PC-9 (cell line): Measurements from ENCODE around the gene PIP5K1B. TPM values are rescaled to one million over a fixed set of nuclear protein-coding genes. Genes with fewer than 3 reads are reported as not detected.

ENCODE experiments used
- BruUV-seq: library from RNA; stranded (reverse); fragments of 400-500 nt; replicated peaks from 2 replicates; lab custom pipeline; 2021; lab: Mats Ljungman, UMichigan
- CTCF ChIA-PET: fragments of 300-600 bp; sonication (Branson Sonifier 250); formaldehyde crosslinking; loops from one replicate; lab custom pipeline; 2022; ENCODE audit warnings: antibody characterized with exemption; lab: Charles Lee
- POLR2A ChIA-PET: fragments of 300-600 bp; sonication (Branson Sonifier 250); formaldehyde crosslinking; loops from one replicate; lab custom pipeline; 2022; ENCODE audit warnings: antibody characterized with exemption; ENCODE audit not compliant: unreplicated experiment; lab: Charles Lee
- DNase-seq, 2 experiments: peaks; one replicate each; pipeline versions ENCODE4 v3.0.0 to v3.0.0-alpha.2; 2015 to 2022; ENCODE audit warnings: mixed read lengths in 1 of 2
- H2AFZ ChIP-seq: fragments of 200-600 bp; sonication (generic); 2 replicates; pipeline ENCODE4 v1.8.1; 2017; ENCODE audit warnings: antibody characterized with exemption
- H3F3A ChIP-seq: fragments of 200-600 bp; sonication (generic); 2 replicates; pipeline ENCODE4 v1.8.1; 2017; ENCODE audit warnings: antibody characterized with exemption, mild to moderate bottlenecking, low read depth; ENCODE audit not compliant: insufficient read depth
- H3K27ac ChIP-seq: fragments of 200-600 bp; sonication (generic); 2 replicates; pipeline ENCODE4 v1.6.1; 2016; ENCODE audit warnings: mixed run types
- H3K27me3 ChIP-seq: fragments of 200-600 bp; sonication (generic); 2 replicates; pipeline ENCODE4 v1.6.1; 2016; ENCODE audit warnings: low read depth, mixed run types; ENCODE audit not compliant: insufficient read depth
- H3K36me3 ChIP-seq: fragments of 200-600 bp; sonication (generic); 2 replicates; pipeline ENCODE4 v1.6.1; 2016; ENCODE audit warnings: low read depth, mixed run types
- H3K4me1 ChIP-seq: fragments of 200-600 bp; sonication (generic); replicated peaks from 2 replicates; pipeline ENCODE4 v1.6.1; 2016; ENCODE audit warnings: mixed run types; ENCODE audit not compliant: insufficient read depth
- H3K4me2 ChIP-seq: fragments of 200-600 bp; sonication (generic); 2 replicates; pipeline ENCODE4 v1.6.1; 2017; ENCODE audit warnings: mixed run types
- H3K4me3 ChIP-seq: fragments of 200-600 bp; sonication (generic); 2 replicates; pipeline ENCODE4 v1.6.1; 2016; ENCODE audit warnings: mixed run types
- H3K79me2 ChIP-seq: fragments of 200-600 bp; sonication (generic); 2 replicates; pipeline ENCODE4 v1.6.1; 2017; ENCODE audit warnings: low read depth, mixed run types
- H3K9me2 ChIP-seq: fragments of 200-600 bp; sonication (generic); 2 replicates; pipeline ENCODE4 v1.8.1; 2017; ENCODE audit warnings: mild to moderate bottlenecking; ENCODE audit not compliant: insufficient read depth
- H3K9me3 ChIP-seq: fragments of 200-600 bp; sonication (generic); 2 replicates; pipeline ENCODE4 v1.8.1; 2016; ENCODE audit warnings: low read depth; ENCODE audit not compliant: insufficient read depth
- H4K20me1 ChIP-seq: fragments of 200-600 bp; sonication (generic); 2 replicates; pipeline ENCODE4 v1.8.1; 2017; ENCODE audit not compliant: insufficient read depth
- EZH2 ChIP-seq: fragments of 200-600 bp; sonication (generic); IDR thresholded peaks from 2 replicates; pipeline ENCODE4 v1.8.0; 2017; ENCODE audit warnings: antibody characterized with exemption, low read depth
- intact Hi-C: fragments of 100-400 bp; cut with micrococcal nuclease; formaldehyde crosslinking; loops from one replicate; pipeline ENCODE4 v1.10.0; 2022; ENCODE audit not compliant: unreplicated experiment
- total RNA-seq: library from RNA; stranded (reverse); gene quantifications from 2 replicates; pipeline ENCODE4 v1.2.3, GENCODE V29; 2021
- TF ChIP-seq, protein P1 (sequence below): fragments of 200-600 bp; sonication (generic); conservative IDR thresholded peaks from 2 replicates; pipeline ENCODE4 v1.6.1; 2017; ENCODE audit warnings: mixed run types, antibody characterized with exemption, mild to moderate bottlenecking, moderate library complexity

PIP5K1B gene
- total RNA-seq, 1 experiment from 2014 or later, result not detected

DNA sequence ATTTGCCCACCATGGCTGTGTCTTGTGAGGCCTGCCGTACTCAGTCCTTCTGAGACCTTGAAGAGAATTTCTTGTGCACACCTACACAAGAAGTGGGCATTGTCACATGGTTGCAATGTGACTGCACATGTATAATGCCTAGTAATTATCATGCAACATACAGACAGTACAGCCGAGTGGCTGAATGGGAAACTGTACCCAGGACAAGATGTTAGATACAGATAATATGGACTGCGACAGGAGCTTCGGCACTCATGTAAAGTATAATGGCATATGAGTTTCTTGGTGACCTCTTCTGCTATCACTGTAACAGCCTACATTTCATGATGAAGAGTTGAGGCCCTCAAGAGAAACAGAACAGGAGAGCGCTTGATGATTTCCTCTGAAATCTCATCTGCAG, 313.7 kb downstream of the PIP5K1B start:
- no peak overlapping the region for H3K4me3 ChIP-seq
- H3K4me2 ChIP-seq, result no peak overlapping the region
- H3F3A ChIP-seq, result no peaks in the 10 kb centered on the region
- no peak overlapping the region for H2AFZ ChIP-seq
- POLR2A ChIA-PET, result no interaction called here
- H3K27ac ChIP-seq, result no peak overlapping the region
- H3K79me2 ChIP-seq, result no peaks in the 10 kb centered on the region
- H3K9me3 ChIP-seq, result no peaks in the 10 kb centered on the region
- peaks cover 83% of the 10 kb centered on the region for H3K27me3 ChIP-seq
- CTCF ChIA-PET, result no interaction called here
- H4K20me1 ChIP-seq, result no peaks in the 10 kb centered on the region
- no peaks in the 10 kb centered on the region for H3K36me3 ChIP-seq
- DNase-seq, result no peak
- BruUV-seq, result no TSS peak
- intact Hi-C loops, result no loop called here
- no peaks in the 10 kb centered on the region for H3K9me2 ChIP-seq
- no peak for TF ChIP-seq EZH2
- TF ChIP-seq, protein P1, sequence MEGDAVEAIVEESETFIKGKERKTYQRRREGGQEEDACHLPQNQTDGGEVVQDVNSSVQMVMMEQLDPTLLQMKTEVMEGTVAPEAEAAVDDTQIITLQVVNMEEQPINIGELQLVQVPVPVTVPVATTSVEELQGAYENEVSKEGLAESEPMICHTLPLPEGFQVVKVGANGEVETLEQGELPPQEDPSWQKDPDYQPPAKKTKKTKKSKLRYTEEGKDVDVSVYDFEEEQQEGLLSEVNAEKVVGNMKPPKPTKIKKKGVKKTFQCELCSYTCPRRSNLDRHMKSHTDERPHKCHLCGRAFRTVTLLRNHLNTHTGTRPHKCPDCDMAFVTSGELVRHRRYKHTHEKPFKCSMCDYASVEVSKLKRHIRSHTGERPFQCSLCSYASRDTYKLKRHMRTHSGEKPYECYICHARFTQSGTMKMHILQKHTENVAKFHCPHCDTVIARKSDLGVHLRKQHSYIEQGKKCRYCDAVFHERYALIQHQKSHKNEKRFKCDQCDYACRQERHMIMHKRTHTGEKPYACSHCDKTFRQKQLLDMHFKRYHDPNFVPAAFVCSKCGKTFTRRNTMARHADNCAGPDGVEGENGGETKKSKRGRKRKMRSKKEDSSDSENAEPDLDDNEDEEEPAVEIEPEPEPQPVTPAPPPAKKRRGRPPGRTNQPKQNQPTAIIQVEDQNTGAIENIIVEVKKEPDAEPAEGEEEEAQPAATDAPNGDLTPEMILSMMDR, result no peak
- H3K4me1 ChIP-seq, result no peaks in the 10 kb centered on the region

DNA sequence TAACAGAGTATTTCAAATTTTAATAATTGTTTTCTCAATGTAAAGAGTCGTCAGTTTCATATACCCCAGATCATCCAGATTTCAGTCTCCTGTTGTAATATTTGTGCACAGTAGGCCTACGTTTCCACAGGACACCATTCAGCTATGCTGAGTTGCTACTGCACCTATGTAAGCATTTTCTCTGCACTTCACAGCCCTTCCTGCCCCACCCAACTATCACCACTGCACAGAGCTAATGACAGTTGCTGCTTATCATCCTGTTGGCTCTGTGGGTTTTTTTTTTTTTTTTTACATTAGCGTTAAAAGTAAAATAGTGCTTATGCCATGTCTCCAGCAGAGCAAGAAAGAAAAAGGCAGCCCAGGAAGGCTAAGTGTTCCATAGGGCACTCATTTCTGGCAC, 314.8 kb downstream of the PIP5K1B start:
- H3F3A ChIP-seq, result no peaks in the 10 kb centered on the region
- no peaks in the 10 kb centered on the region for H4K20me1 ChIP-seq
- ChIA-PET CTCF (interaction anchor here (0.6 kb wide), 1 partner anchor 174 kb away, joined by 3 read pairs; no protein-coding TSS in a partner anchor), POLR2A (no interaction called here)
- no peaks in the 10 kb centered on the region for H3K9me2 ChIP-seq
- no peaks in the 10 kb centered on the region for H3K4me1 ChIP-seq
- no peak overlapping the region for H3K4me2 ChIP-seq
- no peak overlapping the region for H2AFZ ChIP-seq
- intact Hi-C loops, result no loop called here
- BruUV-seq, result no TSS peak
- no peaks in the 10 kb centered on the region for H3K79me2 ChIP-seq
- H3K36me3 ChIP-seq, result no peaks in the 10 kb centered on the region
- no peak overlapping the region for H3K4me3 ChIP-seq
- no peak overlapping the region for H3K27ac ChIP-seq
- H3K27me3 ChIP-seq, result peaks cover 92% of the 10 kb centered on the region
- H3K9me3 ChIP-seq, result no peaks in the 10 kb centered on the region
- DNase-seq, result no peak
- TF ChIP-seq EZH2, result no peak
- TF ChIP-seq, protein P1, result no peak

DNA sequence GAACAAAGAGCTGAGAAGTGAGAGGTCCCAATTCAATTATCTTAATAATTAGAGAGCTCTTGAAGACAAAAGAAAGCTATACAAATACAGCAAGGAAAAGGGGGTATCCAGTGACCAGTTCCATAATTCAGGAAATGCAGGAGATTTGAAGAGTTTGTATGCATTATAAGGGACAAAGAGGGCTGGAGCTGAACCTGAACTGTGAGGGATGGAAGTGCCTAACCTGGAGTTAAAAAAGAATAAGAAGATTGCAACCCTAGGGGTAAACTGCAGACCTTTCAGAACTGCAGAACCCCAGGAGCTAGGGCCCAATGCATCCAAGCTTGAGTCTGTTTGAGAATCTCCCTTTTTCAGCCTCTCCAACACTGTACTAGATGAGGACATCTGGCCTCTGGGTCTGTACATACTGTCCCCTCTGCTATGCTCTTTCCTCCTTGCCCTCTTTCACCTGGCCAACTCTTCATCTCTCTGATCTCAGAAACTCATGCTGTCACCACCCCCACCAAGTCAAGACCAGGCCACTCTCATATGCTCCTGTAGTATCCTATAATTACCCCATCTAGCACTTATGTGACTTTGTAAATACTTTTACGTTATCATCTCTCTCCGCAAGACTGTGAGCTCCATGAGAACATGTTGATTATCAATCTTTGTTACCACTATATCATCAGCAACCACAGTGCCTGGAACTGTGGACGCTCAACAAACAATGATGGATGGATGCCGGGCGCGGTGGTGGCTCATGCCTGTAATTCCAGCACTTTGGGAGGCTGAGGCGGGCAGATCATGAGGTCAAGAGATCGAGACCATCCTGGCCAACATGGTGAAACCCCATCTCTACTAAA, 315.5 kb downstream of the PIP5K1B start:
- ChIA-PET CTCF (no interaction called here), POLR2A (no interaction called here)
- BruUV-seq, result no TSS peak

More for the DNA sequence above, 315.5 kb downstream of the PIP5K1B start:
- no peak overlapping the region for H3K4me2 ChIP-seq
- H3K4me1 ChIP-seq, result no peaks in the 10 kb centered on the region
- no peaks in the 10 kb centered on the region for H4K20me1 ChIP-seq
- DNase-seq, result no peak
- TF ChIP-seq, protein P1, result no peak
- TF ChIP-seq EZH2, result no peak
- H2AFZ ChIP-seq, result no peak overlapping the region
- H3K27me3 ChIP-seq, result peaks cover 92% of the 10 kb centered on the region
- intact Hi-C loops, result no loop called here
- H3K4me3 ChIP-seq, result no peak overlapping the region
- no peak overlapping the region for H3K27ac ChIP-seq
- no peaks in the 10 kb centered on the region for H3K9me2 ChIP-seq
- H3F3A ChIP-seq, result no peaks in the 10 kb centered on the region
- H3K36me3 ChIP-seq, result no peaks in the 10 kb centered on the region
- H3K9me3 ChIP-seq, result no peaks in the 10 kb centered on the region
- no peaks in the 10 kb centered on the region for H3K79me2 ChIP-seq
